Skeletal muscle cell (primary cell): Measurements from ENCODE around the gene PTPRE.

Experiments
- DNase-seq: peaks from one replicate; pipeline ENCODE4 v3.0.0-alpha.2; 2010; ENCODE audit warnings: low read depth
- H3K4me3 ChIP-seq: 2 replicates; pipeline ENCODE4 v1.5.1; 2011; ENCODE audit warnings: low read depth, mild to moderate bottlenecking, control low read depth, low read length, moderate library complexity

The PTPRE gene

GRCh38 chr10:128072941-128073645, 166.2 kb downstream of the PTPRE start:
- H3K4me3 ChIP-seq: no peak overlapping the region
- no peak for DNase-seq

DNA sequence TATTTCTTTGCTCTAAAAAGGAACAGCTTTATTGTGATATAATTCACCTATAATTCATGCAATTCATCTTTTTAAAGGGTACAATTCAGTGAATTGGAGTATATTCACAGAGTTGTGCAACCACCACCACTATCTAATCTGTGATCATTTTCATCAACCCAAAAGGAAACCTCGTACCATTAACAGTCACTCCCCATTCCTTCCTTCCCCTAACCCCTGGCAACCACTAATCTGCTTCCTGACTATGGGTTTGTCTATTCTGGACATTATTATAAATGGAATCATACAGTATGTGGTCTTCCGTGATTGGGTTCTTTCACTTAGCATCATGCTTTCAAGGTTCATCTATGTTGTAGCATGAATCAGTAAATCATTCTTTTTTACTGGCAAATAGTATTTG, 167.0 kb downstream of the PTPRE start:
- H3K4me3 ChIP-seq: no peak overlapping the region
- DNase-seq: no peak

- H3K4me3 ChIP-seq: no peak overlapping the region
Measured at GRCh38 chr10:128074589-128074988, 167.7 kb downstream of the PTPRE start.

DNA sequence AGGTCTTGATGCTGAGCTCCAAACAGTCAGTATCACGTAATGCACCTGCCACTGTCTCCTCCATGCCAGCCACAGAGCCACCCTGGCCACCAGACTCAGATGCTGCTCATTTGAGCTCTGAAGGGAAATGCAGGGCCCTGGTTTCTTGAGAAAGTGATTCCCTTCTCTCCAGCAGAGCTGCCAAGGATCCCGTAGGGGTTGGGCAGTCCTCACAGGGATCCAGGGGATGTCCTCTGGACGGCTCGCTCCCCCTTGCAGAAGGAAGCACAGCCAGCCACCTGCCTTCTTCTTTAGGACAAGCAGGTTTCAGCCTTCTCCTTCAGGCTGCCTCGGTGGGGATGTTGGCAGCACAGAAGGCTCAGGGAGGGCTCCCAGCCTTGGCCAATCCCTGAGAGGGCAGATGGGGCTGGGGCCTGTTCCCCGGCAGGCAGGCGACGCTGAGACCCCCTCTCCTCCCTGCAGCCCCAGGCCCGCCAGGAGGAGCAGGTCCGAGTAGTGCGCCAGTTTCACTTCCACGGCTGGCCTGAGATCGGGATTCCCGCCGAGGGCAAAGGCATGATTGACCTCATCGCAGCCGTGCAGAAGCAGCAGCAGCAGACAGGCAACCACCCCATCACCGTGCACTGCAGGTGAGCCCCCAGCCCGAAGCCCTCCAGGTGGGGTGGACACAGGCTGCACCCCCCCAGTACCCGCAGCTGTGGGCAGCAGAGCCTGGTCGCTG, 170.4 kb downstream of the PTPRE start:
- H3K4me3 ChIP-seq: no peak overlapping the region
- DNase-seq: no peak

More at GRCh38 chr10:128074589-128074988, 167.7 kb downstream of the PTPRE start:
- DNase-seq: no peak

DNA sequence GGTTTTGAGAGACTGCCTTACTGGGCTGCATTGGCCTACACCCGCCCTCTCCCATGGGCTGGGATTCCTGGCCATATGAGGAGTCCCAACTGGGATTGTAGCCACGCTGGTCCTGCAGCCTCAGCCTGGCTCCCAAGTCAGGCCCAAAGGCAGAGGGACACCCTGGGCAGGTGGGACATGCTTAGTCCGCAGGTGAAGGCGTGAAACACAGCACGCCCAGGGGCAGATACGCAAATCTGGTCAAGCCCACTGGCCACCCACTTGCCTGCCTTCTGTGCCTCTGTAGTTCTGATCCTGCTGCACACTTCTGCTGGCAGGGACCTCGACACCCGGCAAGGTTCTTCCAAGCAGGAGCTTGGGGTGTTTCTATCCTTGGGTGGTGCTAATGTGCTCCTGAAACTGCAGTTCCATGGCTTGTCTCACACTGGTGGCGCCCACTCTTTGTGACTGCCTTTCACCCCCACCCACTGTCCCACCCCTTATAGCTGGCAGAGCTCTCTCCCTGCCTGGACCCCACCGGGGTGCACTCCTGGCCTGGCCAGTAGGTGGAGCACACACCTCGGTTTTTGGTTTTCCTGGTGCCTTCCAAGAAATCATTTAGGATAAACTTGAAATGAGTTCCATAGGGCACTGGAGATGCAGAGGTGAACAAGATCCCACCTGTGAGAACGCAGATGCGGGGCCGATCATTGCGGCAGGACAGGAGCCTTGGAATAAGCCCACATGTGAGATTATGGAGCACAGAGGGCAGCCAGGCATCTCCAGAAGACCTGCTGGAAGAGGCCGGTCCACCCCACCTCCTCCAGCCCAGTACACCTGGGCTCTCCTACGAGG, 171.4 kb downstream of the PTPRE start:
- no peak for DNase-seq
- no peak overlapping the region for H3K4me3 ChIP-seq

- no peak for DNase-seq
- no peak overlapping the region for H3K4me3 ChIP-seq
Measured at GRCh38 chr10:128080231-128080630, 173.3 kb downstream of the PTPRE start.

- H3K4me3 ChIP-seq: no peak overlapping the region
- DNase-seq: no peak
Measured at GRCh38 chr10:128080641-128081040, 173.7 kb downstream of the PTPRE start.

- DNase-seq: no peak
- no peak overlapping the region for H3K4me3 ChIP-seq
Measured at GRCh38 chr10:128081222-128081621, 174.3 kb downstream of the PTPRE start.

DNA sequence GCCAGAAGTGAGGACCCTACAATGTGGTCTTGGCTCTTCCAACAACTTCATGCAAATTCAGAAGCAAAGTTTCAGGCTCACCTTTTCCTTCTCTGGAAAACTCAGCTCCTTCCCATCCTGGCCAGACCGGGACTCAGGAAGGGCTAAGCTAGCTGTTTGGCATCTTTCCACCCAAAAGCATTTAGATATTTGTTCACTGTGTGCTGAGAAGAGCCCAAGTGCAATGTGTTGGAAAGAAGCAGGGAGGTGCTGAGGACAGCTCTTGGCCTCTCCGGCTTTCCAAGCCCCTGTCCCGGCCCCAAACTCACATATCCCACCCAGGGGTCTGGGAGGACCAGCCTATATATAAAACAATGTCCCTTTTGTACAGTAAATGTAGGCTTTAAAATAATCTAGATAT, 174.8 kb downstream of the PTPRE start:
- DNase-seq: no peak
- no peak overlapping the region for H3K4me3 ChIP-seq

DNA sequence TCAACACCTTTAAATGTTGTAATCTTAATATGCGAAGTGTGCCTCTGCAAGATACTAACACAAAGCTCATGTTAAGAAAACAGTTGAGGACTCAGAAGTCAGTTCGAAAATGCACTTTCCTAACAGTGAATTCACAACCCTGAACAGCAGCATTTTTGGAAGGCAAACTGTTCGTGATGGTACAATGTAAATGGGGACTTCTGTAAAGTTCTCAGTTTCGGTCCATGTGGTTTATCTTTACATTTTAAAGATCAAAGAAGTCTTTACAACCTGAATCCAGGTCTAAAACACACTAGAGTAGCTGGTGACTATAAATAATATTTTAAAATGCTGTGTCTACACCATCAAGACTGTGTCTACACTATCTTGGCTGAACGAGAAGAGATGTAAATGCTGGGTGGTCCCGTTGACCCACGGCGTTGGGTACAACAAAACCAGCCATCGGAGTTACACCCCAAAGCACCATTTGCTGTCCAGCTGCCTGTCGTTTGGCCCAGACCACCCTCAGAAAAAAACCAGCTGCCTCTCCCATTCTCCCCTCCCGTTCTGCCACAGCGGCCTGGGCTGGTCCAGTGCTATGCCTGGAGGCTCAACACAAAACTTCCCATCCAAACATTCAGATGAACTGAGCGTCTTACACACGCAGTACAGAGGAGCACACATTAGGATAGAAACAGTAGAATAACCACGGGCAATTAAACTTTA, 176.4 kb downstream of the PTPRE start:
- no peak for DNase-seq
- no peak overlapping the region for H3K4me3 ChIP-seq

GRCh38 chr10:128084364-128084763, 177.5 kb downstream of the PTPRE start:
- no peak overlapping the region for H3K4me3 ChIP-seq
- no peak for DNase-seq

DNA sequence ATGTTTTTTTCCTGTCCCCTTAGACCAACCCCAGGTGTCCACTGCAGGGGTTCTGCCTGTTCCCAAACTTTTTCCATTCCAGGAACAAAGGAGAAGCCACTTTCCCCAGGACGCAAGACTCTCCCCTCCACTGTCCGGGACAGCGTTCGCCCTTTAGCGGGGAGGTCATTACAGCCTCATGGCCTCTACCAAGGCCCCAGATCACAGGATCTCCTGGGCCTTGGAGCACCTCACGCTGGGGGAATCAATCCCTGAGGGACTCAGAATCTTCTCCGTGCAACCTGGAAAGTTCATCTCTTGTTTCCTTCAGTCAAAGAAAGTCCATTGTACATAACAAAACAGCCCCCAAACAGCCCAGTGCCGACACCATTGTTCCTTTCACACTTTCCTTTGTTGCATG, 178.1 kb downstream of the PTPRE start:
- H3K4me3 ChIP-seq: no peak overlapping the region

DNA sequence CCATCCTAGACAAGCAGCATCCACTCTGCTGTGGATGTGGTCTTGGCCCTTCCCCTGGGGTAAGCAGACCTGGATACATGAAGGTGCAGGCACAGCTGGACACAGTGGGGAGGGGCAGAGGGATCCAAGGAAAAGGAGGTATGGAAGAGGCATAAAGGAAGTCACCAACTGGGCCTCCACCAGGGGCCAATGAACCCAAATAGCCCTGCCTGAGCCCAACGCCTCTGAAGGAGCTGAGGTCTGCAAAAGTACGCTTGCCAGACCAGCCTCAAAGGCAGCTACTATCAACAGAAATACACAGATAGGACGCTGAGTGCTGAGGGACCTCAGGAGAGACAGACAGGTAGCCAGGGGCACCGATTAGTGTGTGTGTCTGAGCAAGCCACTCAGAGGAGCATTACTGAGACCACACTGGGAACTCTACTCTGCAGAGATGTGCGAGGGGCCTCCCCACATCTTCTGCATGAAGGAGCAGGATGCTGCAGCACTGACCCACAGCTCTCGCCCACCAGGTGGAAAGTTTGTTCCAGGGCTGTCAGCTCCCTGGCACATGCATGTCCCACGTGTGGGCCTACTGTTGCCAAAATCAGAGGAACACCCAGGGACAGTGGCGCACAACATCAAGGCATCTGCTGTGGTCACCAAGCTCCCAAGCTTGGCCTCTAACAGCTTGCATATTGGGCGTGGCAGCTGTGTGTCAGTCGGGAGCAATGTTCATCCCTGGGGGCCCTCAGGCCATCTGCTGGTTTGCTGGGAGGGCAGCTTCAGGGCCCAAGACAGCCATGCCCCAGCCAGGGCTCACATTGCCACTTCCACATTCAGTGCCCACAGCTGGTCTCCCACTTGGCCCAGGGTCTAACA, 179.3 kb downstream of the PTPRE start:
- H3K4me3 ChIP-seq: no peak overlapping the region
- no peak for DNase-seq

More for the DNA sequence above, 178.1 kb downstream of the PTPRE start:
- no peak for DNase-seq

DNA sequence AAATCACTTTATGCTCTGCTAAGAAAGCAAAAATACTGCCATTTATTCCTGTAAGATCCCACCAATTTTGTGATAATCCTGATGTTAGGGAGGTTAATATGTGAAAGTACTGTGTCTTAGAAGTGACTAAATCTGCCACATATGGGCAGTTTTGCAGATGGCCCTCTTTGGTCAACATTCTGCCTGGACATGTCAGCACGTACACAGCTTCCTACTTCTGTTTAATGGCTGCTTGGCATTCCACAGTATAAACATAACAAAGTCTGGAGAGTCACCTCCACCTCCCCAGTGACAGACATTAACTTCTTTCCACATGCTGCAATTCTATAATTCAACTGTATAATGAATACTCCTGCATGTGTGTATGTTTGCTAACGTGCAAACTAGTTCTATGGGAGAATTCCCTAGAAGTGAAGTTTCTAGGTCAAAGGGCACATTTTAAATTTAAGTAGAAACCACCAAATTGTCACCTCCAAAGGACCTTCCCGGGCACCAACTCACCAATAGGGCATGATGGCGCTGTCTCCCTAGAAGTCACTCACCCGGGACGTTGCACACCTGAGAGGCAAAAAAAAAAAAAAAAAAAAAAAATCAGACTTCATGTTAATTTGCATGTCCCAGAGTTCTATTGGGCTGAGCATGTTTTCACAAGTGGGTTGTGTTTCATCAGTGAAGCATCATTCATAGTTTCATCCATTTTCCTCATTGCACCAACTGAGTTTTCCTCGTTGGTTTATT, 180.4 kb downstream of the PTPRE start:
- no peak for DNase-seq

GRCh38 chr10:128087884-128088709, 181.2 kb downstream of the PTPRE start:
- DNase-seq: no peak
- H3K4me3 ChIP-seq: no peak overlapping the region

More for the DNA sequence above, 180.4 kb downstream of the PTPRE start:
- no peak overlapping the region for H3K4me3 ChIP-seq

GRCh38 chr10:128091636-128092210, 184.8 kb downstream of the PTPRE start:
- DNase-seq: no peak
- H3K4me3 ChIP-seq: no peak overlapping the region

DNA sequence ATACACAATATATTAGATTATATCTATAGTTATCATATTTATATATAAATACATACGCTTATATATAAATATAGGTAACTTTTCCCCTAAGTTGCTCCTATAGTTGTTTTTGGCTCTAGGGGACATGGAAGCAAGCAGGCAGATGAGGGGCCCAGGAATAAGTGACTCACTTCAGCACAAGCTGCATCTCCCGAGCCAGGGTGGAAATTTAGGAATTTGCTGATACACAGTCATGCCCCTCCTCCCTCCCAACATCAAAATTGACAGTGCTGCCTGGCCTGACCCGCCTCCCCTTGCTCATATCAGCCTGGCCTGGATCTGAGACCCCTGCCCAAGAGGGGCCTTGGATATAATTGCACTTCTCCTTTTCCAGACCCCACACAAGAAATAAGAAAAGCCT, 185.6 kb downstream of the PTPRE start:
- no peak for DNase-seq
- no peak overlapping the region for H3K4me3 ChIP-seq
